OCI-LY7 (cell line): ENCODE results near the gene ARHGEF12.

Experiments
- EZH2phosphoT487 ChIP-seq: fragments of 200-600 bp; sonication (generic); IDR thresholded peaks from 2 replicates; pipeline ENCODE4 v1.6.1; 2018; ENCODE audit warnings: low read depth, borderline replicate concordance, mild to moderate bottlenecking, mixed run types, antibody characterized with exemption, low read length, moderate library complexity, mixed read lengths
- TF ChIP-seq, protein P1 (sequence below): fragments of 200-600 bp; sonication (generic); conservative IDR thresholded peaks from 2 replicates; pipeline ENCODE4 v1.5.1; 2014; ENCODE audit warnings: mild to moderate bottlenecking, antibody characterized with exemption, low read length, moderate library complexity, mixed read lengths

DNA sequence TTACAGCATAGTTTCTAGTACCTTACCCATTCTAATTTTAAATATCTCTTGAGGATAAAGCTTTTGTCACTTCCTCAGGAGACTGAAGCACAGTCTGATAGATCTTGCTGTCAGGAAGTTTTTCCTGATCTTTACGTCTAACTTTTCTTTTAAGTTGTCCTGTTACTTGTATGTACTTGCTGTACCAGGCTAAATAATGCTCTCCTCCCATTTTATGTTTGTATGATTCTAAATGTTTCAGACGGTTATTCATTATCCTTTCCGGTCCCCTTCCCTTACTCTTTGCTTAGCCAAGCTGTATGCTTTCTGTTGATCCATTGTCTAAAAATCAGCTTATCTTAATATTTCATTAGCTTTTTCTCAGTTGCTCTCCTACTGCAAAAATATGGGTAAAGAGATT lies 6.0 kb downstream of the ARHGEF12 start:
- TF ChIP-seq, protein P1, sequence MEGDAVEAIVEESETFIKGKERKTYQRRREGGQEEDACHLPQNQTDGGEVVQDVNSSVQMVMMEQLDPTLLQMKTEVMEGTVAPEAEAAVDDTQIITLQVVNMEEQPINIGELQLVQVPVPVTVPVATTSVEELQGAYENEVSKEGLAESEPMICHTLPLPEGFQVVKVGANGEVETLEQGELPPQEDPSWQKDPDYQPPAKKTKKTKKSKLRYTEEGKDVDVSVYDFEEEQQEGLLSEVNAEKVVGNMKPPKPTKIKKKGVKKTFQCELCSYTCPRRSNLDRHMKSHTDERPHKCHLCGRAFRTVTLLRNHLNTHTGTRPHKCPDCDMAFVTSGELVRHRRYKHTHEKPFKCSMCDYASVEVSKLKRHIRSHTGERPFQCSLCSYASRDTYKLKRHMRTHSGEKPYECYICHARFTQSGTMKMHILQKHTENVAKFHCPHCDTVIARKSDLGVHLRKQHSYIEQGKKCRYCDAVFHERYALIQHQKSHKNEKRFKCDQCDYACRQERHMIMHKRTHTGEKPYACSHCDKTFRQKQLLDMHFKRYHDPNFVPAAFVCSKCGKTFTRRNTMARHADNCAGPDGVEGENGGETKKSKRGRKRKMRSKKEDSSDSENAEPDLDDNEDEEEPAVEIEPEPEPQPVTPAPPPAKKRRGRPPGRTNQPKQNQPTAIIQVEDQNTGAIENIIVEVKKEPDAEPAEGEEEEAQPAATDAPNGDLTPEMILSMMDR = no peak
- no peak for TF ChIP-seq EZH2phosphoT487
